Measurements from ENCODE around the gene ITGA5. TPM values are rescaled to one million over a fixed set of nuclear protein-coding genes. Genes with fewer than 3 reads are reported as not detected.

The ITGA5 gene
- total and polyA plus RNA-seq, 12 donors: 15.7 to 141 (median 72.2) TPM

DNA sequence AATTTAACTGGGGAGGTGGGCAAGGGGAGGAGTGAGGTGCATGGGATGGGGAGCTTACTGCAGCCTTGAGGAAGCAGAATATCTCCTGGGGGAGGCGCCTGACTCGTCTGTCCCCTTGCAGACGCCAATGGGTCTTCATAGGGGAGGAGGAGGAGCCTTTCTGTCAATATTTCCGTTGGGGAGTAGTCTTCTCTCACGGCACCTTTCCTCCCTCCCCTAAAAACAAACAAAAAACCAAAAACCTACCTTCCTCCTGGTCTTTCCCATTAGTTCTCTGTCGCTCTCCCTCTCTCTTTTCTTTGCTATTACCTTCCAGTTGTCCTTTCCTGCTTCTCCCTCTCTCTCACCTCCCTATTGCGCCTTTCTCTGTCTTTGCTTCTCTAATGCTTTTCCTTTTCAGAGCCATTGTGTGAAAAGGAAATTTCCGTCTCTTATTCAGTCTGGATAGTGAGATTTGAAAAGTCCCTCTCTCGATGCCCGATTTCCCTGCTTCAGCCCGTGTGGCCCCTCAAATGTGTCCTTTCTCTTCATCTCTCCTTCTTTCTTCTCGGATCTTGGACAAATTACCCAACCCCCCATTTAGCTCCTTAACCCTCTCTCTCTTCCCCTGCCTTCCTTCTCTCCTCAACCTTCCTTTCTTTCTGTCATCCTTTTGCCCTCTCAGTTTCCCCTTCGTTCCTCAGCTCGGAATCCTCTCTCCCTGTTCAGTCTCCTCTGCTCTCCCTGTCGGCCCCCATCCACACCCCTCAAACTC is 60.7 kb downstream of the ITGA5 start:
- Histone ChIP-seq H3K9me3 (replicated peaks in 1 of 3) (no peaks in the 10 kb centered on the region), H3K4me1 (replicated peaks in 1 of 2) (peaks cover 15 to 26% of the 10 kb centered on the region in 2 donors), H3K27me3 (no peaks in the 10 kb centered on the region), H3K27ac (peak overlapping the region in 3 of 5 donors; percentile 93 to 96 (median 96)), H3K36me3 (replicated peaks in 1 of 2) (no peaks in the 10 kb centered on the region), H3K4me3 (peak overlapping the region; percentile 1 to 69 (median 54))
- TF ChIP-seq, protein P1, sequence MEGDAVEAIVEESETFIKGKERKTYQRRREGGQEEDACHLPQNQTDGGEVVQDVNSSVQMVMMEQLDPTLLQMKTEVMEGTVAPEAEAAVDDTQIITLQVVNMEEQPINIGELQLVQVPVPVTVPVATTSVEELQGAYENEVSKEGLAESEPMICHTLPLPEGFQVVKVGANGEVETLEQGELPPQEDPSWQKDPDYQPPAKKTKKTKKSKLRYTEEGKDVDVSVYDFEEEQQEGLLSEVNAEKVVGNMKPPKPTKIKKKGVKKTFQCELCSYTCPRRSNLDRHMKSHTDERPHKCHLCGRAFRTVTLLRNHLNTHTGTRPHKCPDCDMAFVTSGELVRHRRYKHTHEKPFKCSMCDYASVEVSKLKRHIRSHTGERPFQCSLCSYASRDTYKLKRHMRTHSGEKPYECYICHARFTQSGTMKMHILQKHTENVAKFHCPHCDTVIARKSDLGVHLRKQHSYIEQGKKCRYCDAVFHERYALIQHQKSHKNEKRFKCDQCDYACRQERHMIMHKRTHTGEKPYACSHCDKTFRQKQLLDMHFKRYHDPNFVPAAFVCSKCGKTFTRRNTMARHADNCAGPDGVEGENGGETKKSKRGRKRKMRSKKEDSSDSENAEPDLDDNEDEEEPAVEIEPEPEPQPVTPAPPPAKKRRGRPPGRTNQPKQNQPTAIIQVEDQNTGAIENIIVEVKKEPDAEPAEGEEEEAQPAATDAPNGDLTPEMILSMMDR (IDR thresholded peaks at IDR 0.05): no peak
- TF ChIP-seq POLR2A (IDR thresholded peaks at IDR 0.05): no peak
- intact Hi-C loops (cut with DNase I): no loop called here
- WGBS, 4 donors: 15 to 24% (median 19%) methylated on average over 15 of the region's 15 CpGs
- no peak for DNase-seq

DNA sequence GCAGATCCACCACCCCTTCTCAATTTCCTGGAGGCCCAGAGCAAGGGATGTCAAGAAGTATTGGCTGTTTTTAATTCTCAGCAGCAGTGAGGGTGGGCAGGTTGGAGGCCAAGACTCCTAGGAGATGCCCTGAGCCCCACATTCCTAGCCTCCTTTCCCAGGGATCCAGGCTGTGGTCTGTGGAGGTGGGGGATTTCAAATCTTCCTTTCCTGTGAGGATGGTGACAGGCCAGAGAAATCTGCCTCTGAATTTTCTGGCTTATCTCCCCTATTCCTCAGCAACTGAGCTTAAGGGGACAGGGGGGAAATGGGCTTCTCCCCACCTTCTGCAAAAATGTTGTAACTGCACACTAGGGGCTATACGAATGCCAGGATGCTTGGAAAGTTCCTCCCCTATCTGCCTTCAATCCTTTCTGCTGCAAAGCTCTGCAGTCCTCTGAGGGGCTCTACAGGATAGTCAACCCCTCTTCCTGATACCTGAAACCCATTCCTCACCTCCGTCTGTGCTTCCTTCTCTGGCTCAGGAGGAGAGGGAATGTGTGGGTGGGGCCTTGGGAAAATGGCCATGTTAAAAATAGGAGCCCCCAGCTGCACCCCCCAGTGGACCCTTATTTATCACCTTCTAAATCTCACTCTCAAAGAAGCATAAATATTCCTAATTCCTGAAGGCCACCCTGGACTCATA is 61.4 kb downstream of the ITGA5 start:
- no peak for TF ChIP-seq POLR2A (IDR thresholded peaks at IDR 0.05)
- TF ChIP-seq, protein P1 (IDR thresholded peaks at IDR 0.05): no peak
- Histone ChIP-seq H3K9me3 (replicated peaks in 1 of 3) (no peaks in the 10 kb centered on the region), H3K27me3 (no peaks in the 10 kb centered on the region), H3K4me1 (replicated peaks in 1 of 2) (peaks cover 22 to 31% of the 10 kb centered on the region in 2 donors), H3K4me3 (no peak overlapping the region), H3K36me3 (replicated peaks in 1 of 2) (no peaks in the 10 kb centered on the region), H3K27ac (peak overlapping the region in 3 of 5 donors; percentile 6 to 21 (median 7))
- intact Hi-C loops (cut with DNase I): no loop called here
- DNase-seq: no peak
- WGBS, 4 donors: 56 to 73% (median 63%) methylated on average over 2 of the region's 2 CpGs

DNA sequence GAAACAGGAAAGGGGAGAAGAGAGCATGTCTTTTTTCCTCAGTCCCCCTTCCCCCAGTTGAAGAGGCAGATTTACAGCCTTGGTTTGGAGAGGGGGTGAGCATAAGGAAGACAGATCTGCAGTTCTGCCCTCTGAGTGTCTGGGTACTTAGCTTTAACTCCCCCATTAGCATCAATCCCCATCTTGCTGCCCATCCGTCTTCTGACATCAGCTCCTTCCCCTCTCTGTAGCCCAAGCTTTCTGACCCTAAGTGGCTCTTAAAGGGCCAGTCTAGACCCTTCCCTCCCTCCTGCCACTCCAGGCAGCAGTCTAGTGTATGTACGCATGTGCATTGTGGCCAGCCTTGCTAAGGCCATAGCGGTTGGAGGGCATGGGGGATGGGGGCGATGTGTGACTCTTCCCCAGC is 62.1 kb downstream of the ITGA5 start:
- intact Hi-C loops (cut with DNase I): no loop called here
- Histone ChIP-seq H3K4me1 (replicated peaks in 1 of 2) (peaks cover 29 to 38% of the 10 kb centered on the region in 2 donors), H3K27ac (peak overlapping the region in 2 of 5 donors; percentile 2 to 21), H3K27me3 (no peaks in the 10 kb centered on the region), H3K36me3 (replicated peaks in 1 of 2) (no peaks in the 10 kb centered on the region), H3K4me3 (no peak overlapping the region), H3K9me3 (replicated peaks in 1 of 3) (no peaks in the 10 kb centered on the region)
- DNase-seq: no peak
- TF ChIP-seq POLR2A (IDR thresholded peaks at IDR 0.05): no peak
- TF ChIP-seq, protein P1 (IDR thresholded peaks at IDR 0.05): no peak
- 78 to 94% (median 91%) methylated on average over 4 of the region's 4 CpGs for WGBS, 4 donors

DNA sequence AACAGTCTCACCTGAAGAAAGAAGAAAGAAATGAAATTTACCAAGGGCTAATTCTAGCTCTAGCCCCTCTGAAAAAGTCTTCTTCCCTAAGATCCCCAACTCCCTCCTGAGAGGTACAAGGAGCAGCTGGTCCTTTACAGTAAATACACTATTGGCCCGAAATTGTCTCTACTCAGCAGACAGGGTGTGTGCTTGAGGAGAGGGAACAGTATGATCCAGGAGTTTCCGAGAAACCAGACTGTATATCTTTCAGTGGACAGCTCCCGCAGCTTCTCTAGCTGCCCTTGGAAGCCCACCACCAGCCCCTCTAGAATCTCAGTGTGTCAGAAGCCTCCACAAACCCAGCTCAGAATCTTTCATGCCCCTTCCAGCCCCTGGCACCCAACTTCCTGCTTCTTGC is 62.8 kb downstream of the ITGA5 start:
- H3K27ac ChIP-seq: peak overlapping the region in 4 of 5 donors; percentile 2 to 54 (median 20)
- no peaks in the 10 kb centered on the region for H3K9me3 ChIP-seq (replicated peaks in 1 of 3)
- peaks cover 32 to 45% of the 10 kb centered on the region in 2 donors for H3K4me1 ChIP-seq (replicated peaks in 1 of 2)
- no peaks in the 10 kb centered on the region for H3K27me3 ChIP-seq
- intact Hi-C loops (cut with DNase I): no loop called here
- WGBS, 4 donors: 71 to 90% (median 79%) methylated on average over 3 of the region's 3 CpGs
- H3K36me3 ChIP-seq (replicated peaks in 1 of 2): peaks cover 0 to 3% of the 10 kb centered on the region in 2 donors
- no peak overlapping the region for H3K4me3 ChIP-seq
- DNase-seq: no peak
- TF ChIP-seq, protein P1 (IDR thresholded peaks at IDR 0.05): no peak
- TF ChIP-seq POLR2A (IDR thresholded peaks at IDR 0.05): no peak
